Suprapubic skin (tissue), 4 donors: Measurements from ENCODE around the gene AP1M1. TPM values are rescaled to one million over a fixed set of nuclear protein-coding genes. Genes with fewer than 3 reads are reported as not detected.

ENCODE experiments used
- DNase-seq, 2 donors: peaks; one replicate each; pipeline ENCODE4 v3.0.0-alpha.2; 2019; ENCODE audit warnings: low spot score in 2 of 2
- H3K27ac ChIP-seq: fragments of 200-600 bp; sonication (generic); one replicate; pipeline ENCODE4 v1.5.1; 2019
- H3K27me3 ChIP-seq: fragments of 200-600 bp; sonication (generic); one replicate; pipeline ENCODE4 v1.5.1; 2019
- H3K36me3 ChIP-seq: fragments of 200-600 bp; sonication (generic); one replicate; pipeline ENCODE4 v1.5.1; 2019
- H3K4me1 ChIP-seq: fragments of 200-600 bp; sonication (generic); one replicate; pipeline ENCODE4 v1.5.1; 2019
- H3K4me3 ChIP-seq: fragments of 200-600 bp; sonication (generic); one replicate; pipeline ENCODE4 v1.5.1; 2019; ENCODE audit warnings: mild to moderate bottlenecking
- H3K9me3 ChIP-seq: fragments of 200-600 bp; sonication (generic); one replicate; pipeline ENCODE4 v1.5.1; 2019
- CTCF ChIP-seq, 2 donors: fragments of 200-600 bp in 1 of 2; fragments of 450-650 bp in 1 of 2; sonication (generic) in 1 of 2; IDR thresholded peaks; one replicate each; pipeline ENCODE4 v1.5.1; 2016 to 2019; ENCODE audit warnings: antibody characterized with exemption in 2 of 2, mild to moderate bottlenecking in 1 of 2, moderate library complexity in 1 of 2
- EP300 ChIP-seq: sonication (generic); formaldehyde crosslinking; IDR thresholded peaks from one replicate; pipeline ENCODE4 v1.6.1; 2017; ENCODE audit warnings: antibody characterized with exemption
- POLR2A ChIP-seq, 2 donors: fragments of 450-650 bp; IDR thresholded peaks; one replicate each; pipeline ENCODE4 v1.6.1; 2017; ENCODE audit warnings: antibody characterized with exemption in 2 of 2, mild to moderate bottlenecking in 2 of 2, moderate library complexity in 2 of 2
- POLR2AphosphoS5 ChIP-seq, 3 donors: sonication (generic); formaldehyde crosslinking; IDR thresholded peaks; one replicate each; pipeline ENCODE4 v1.6.1; 2017; ENCODE audit warnings: antibody characterized with exemption in 3 of 3
- WGBS: methylation state at CpG from one replicate; pipeline ENCODE4 v1.1.5; 2018; 5-methylcytosine and 5-hydroxymethylcytosine counted together
- total RNA-seq, 4 donors: library from RNA; depleted of rRNA; stranded (reverse); fragments of >200 nt; gene quantifications; one replicate each; pipeline ENCODE4 v1.1.0, GENCODE V29; 2016

The AP1M1 gene
- total RNA-seq, 4 donors from 2014 or later = 37.2 to 61.2 (median 45.0) TPM

- TF ChIP-seq EP300 (no peak), CTCF (IDR thresholded peaks at IDR 0.05) (no peak), POLR2AphosphoS5 (IDR thresholded peaks at IDR 0.05) (no peak), POLR2A (IDR thresholded peaks at IDR 0.05) (no peak)
- WGBS = 90% methylated on average over 11 of the region's 12 CpGs
- Histone ChIP-seq H3K4me3 (no peak overlapping the region), H3K36me3 (peaks cover 95% of the 10 kb centered on the region), H3K27ac (no peak overlapping the region), H3K4me1 (no peaks in the 10 kb centered on the region), H3K27me3 (no peaks in the 10 kb centered on the region), H3K9me3 (no peaks in the 10 kb centered on the region)
- no peak for DNase-seq
Observed at GRCh38 chr19:16207490-16208025, 9.8 kb downstream of the AP1M1 start.

- H3K27me3 ChIP-seq = no peaks in the 10 kb centered on the region
- no peaks in the 10 kb centered on the region for H3K4me1 ChIP-seq
- 89% methylated on average over 21 of the region's 21 CpGs for WGBS
- no peak overlapping the region for H3K27ac ChIP-seq
- DNase-seq = no peak
- no peaks in the 10 kb centered on the region for H3K9me3 ChIP-seq
- TF ChIP-seq POLR2AphosphoS5 (IDR thresholded peaks at IDR 0.05) = no peak
- TF ChIP-seq CTCF (IDR thresholded peaks at IDR 0.05) = no peak
- TF ChIP-seq POLR2A (IDR thresholded peaks at IDR 0.05) = no peak
- no peak for TF ChIP-seq EP300
- no peak overlapping the region for H3K4me3 ChIP-seq
- H3K36me3 ChIP-seq = peaks cover 90% of the 10 kb centered on the region
Observed at GRCh38 chr19:16208064-16208759, 10.5 kb downstream of the AP1M1 start.

GRCh38 chr19:16208847-16209665 is 11.3 kb downstream of the AP1M1 start:
- peaks cover 85% of the 10 kb centered on the region for H3K36me3 ChIP-seq
- WGBS = 93% methylated on average over 29 of the region's 29 CpGs
- H3K27me3 ChIP-seq = no peaks in the 10 kb centered on the region
- H3K4me3 ChIP-seq = no peak overlapping the region
- no peaks in the 10 kb centered on the region for H3K4me1 ChIP-seq
- TF ChIP-seq CTCF (IDR thresholded peaks at IDR 0.05) = no peak
- TF ChIP-seq POLR2A (IDR thresholded peaks at IDR 0.05) = no peak
- H3K27ac ChIP-seq = no peak overlapping the region
- H3K9me3 ChIP-seq = no peaks in the 10 kb centered on the region
- DNase-seq = no peak

- TF ChIP-seq POLR2AphosphoS5 (IDR thresholded peaks at IDR 0.05) = no peak
- TF ChIP-seq POLR2A (IDR thresholded peaks at IDR 0.05) = no peak
- no peak for TF ChIP-seq CTCF (IDR thresholded peaks at IDR 0.05)
- no peak for TF ChIP-seq EP300
Observed at GRCh38 chr19:16210168-16210567, 12.5 kb downstream of the AP1M1 start.

GRCh38 chr19:16213076-16213475 is 15.4 kb downstream of the AP1M1 start:
- Histone ChIP-seq H3K27me3 (no peaks in the 10 kb centered on the region), H3K27ac (no peak overlapping the region), H3K36me3 (peaks cover 67% of the 10 kb centered on the region), H3K4me1 (peaks cover 4% of the 10 kb centered on the region), H3K9me3 (no peaks in the 10 kb centered on the region), H3K4me3 (no peak overlapping the region)
- TF ChIP-seq CTCF (IDR thresholded peaks at IDR 0.05) = no peak
- no peak for TF ChIP-seq EP300
- TF ChIP-seq POLR2A (IDR thresholded peaks at IDR 0.05) = no peak
- TF ChIP-seq POLR2AphosphoS5 (IDR thresholded peaks at IDR 0.05) = no peak
- DNase-seq = no peak

More at GRCh38 chr19:16210168-16210567, 12.5 kb downstream of the AP1M1 start:
- no peaks in the 10 kb centered on the region for H3K9me3 ChIP-seq
- no peaks in the 10 kb centered on the region for H3K27me3 ChIP-seq
- 90% methylated on average over 4 of the region's 4 CpGs for WGBS
- peaks cover 74% of the 10 kb centered on the region for H3K36me3 ChIP-seq
- DNase-seq = no peak
- no peaks in the 10 kb centered on the region for H3K4me1 ChIP-seq
- no peak overlapping the region for H3K27ac ChIP-seq
- no peak overlapping the region for H3K4me3 ChIP-seq
